Epithelial cell of proximal tubule (primary cell): ENCODE data around the gene NXN. TPM values are rescaled to one million over a fixed set of nuclear protein-coding genes. Genes with fewer than 3 reads are reported as not detected.
"Not testable (repeated sequence)": the region's sequence is repeated elsewhere in the genome, so short reads cannot be mapped to it uniquely, and the experiment has no call there.

Experiments
- DNase-seq: peaks from one replicate; pipeline ENCODE4 v3.0.0-alpha.2; 2011; ENCODE audit warnings: low read depth
- H3K4me3 ChIP-seq: 2 replicates; pipeline ENCODE4 v1.5.1; 2011; ENCODE audit warnings: low read depth, mild to moderate bottlenecking, low read length
- total RNA-seq: library from RNA; depleted of rRNA; stranded (reverse); fragments of >200 nt; gene quantifications from 2 replicates; pipeline ENCODE4 v1.2.3, GENCODE V29; 2015
- TF ChIP-seq, protein P1 (sequence below): conservative IDR thresholded peaks from 2 replicates; pipeline ENCODE4 v1.5.1; 2012; ENCODE audit warnings: low read depth, mild to moderate bottlenecking, low read length

NXN gene
- total RNA-seq, 1 donor from 2014 or later = 31.1 TPM

GRCh38 chr17:850086-850850, 129.3 kb downstream of the NXN start:
- peak overlapping the region; percentile 40 for H3K4me3 ChIP-seq
- DNase-seq = no peak
- TF ChIP-seq, protein P1, sequence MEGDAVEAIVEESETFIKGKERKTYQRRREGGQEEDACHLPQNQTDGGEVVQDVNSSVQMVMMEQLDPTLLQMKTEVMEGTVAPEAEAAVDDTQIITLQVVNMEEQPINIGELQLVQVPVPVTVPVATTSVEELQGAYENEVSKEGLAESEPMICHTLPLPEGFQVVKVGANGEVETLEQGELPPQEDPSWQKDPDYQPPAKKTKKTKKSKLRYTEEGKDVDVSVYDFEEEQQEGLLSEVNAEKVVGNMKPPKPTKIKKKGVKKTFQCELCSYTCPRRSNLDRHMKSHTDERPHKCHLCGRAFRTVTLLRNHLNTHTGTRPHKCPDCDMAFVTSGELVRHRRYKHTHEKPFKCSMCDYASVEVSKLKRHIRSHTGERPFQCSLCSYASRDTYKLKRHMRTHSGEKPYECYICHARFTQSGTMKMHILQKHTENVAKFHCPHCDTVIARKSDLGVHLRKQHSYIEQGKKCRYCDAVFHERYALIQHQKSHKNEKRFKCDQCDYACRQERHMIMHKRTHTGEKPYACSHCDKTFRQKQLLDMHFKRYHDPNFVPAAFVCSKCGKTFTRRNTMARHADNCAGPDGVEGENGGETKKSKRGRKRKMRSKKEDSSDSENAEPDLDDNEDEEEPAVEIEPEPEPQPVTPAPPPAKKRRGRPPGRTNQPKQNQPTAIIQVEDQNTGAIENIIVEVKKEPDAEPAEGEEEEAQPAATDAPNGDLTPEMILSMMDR = no peak

GRCh38 chr17:848402-848801, 131.2 kb downstream of the NXN start:
- TF ChIP-seq, protein P1 = no peak
- no peak for DNase-seq
- H3K4me3 ChIP-seq = no peak overlapping the region

DNA sequence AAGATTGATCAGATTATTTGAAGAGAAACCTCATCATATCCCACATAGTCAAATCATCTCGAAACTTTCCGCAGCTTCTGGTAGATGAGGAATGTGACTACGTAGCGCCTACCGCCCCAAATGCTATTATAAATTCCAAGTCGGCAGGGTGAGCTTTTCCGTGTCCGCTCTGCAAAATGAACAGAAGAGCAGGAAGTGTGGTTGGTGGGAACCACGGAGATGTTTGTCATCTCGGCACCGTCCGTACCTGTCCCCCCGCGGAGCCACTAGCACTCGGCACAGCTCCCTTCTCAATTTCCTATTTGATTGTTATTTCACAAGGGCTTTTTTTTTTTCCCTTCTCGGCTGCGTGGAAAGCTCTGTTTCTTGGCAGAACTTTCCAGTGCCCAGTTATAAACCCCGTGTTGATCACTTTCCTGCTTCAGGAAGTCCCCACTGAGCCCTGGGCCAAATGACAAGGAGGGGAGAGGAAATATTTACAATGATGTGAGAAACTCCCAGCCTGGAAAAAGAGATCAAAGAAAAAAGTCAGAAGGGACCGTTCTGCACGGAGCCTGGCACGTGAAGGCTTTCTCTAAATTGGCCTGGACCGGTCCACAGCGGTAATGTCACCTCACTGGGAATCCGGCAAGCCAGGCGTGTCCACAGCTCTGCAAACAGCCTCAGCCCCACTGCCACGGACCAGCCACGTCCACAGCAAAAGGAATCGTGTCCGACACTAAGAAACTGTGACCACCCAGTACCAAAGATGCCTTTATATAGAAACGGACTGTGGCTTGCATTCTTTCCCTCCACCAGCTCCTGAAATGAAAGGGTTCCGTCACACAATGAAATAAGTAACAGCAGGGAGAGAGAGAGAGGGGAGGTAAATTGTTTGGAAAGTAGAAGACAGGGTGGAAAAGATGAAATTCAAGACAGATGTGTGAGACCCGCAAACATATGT, 132.4 kb downstream of the NXN start:
- TF ChIP-seq, protein P1 = no peak
- no peak for DNase-seq
- peak overlapping the region; percentile 42 for H3K4me3 ChIP-seq

- TF ChIP-seq, protein P1 = no peak
- DNase-seq = no peak
- H3K4me3 ChIP-seq = no peak overlapping the region
Measured at GRCh38 chr17:841313-841712, 138.3 kb downstream of the NXN start.

- TF ChIP-seq, protein P1 = no peak
- DNase-seq = no peak
- H3K4me3 ChIP-seq = no peak overlapping the region
Measured at GRCh38 chr17:838486-838885, 141.1 kb downstream of the NXN start.

DNA sequence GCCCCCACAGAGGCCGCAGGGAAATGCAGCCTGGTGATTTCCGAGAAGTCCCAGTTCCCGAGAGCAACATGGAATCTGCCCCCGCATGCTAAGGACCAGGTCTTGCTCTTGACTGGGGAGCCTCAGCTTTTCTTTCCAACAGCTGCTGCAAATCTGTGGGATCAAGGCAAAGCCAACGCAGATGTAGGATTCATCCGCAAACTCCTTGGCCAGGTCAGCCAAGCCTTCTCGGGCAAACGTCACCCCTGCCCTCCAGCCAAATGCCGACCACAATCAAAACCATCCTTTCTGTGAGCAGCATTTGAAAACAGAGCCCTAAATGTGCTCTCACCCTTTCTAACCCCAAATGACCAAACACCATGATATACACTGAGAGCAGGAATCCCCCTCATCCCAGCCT, 143.4 kb downstream of the NXN start:
- TF ChIP-seq, protein P1 = no peak
- no peak for DNase-seq
- H3K4me3 ChIP-seq = no peak overlapping the region

GRCh38 chr17:835721-836120, 143.9 kb downstream of the NXN start:
- DNase-seq, H3K4me3 ChIP-seq: not testable (repeated sequence)
